ENCODE measurements around the gene OGDH.

DNA sequence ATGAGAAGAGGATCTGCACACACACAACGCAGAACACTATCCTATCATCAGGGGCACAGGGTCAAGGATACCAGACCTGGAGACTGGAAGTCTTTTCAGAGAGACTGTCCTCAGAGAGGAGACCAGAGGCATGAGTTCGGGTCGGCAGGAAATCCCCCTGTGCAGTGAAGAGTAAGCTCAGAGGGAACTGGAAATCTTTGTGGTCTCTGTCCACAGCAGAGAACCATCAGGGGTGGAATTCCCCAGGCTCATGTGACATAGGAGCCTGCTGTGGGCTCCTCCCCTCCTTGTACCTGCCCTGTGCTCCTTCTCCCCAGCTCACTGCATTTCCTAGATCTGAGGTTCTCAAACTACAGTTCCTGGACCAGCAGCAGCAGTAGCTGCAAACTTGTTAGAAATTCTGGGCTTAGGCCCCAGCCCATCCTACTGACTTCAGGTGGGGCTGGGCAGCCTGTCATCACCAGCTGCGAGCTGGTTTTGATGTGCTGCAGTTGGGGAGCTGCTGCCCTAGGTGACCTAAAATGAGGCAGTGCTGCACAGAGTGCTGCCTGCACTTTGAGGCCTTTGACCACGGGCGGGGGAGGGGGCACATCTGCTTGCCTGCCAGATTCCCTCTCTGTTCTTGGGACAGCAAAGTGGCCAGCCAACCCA lies 144.6 kb downstream of the OGDH start:
- TF ChIP-seq, protein P1, sequence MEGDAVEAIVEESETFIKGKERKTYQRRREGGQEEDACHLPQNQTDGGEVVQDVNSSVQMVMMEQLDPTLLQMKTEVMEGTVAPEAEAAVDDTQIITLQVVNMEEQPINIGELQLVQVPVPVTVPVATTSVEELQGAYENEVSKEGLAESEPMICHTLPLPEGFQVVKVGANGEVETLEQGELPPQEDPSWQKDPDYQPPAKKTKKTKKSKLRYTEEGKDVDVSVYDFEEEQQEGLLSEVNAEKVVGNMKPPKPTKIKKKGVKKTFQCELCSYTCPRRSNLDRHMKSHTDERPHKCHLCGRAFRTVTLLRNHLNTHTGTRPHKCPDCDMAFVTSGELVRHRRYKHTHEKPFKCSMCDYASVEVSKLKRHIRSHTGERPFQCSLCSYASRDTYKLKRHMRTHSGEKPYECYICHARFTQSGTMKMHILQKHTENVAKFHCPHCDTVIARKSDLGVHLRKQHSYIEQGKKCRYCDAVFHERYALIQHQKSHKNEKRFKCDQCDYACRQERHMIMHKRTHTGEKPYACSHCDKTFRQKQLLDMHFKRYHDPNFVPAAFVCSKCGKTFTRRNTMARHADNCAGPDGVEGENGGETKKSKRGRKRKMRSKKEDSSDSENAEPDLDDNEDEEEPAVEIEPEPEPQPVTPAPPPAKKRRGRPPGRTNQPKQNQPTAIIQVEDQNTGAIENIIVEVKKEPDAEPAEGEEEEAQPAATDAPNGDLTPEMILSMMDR (IDR thresholded peaks at IDR 0.05; ENCODE audit: low read length): no peak
- TF ChIP-seq EZH2 (IDR thresholded peaks at IDR 0.05; ENCODE audit: borderline replicate concordance, low read length): no peak

Data from OCI-LY1 (cell line).